NB4 (cell line): ENCODE data around the gene NGB.

Source experiments
- CTCF ChIP-seq: IDR thresholded peaks from one replicate; pipeline ENCODE4 v1.5.1; 2012; ENCODE audit warnings: low read depth, low read length
- MYC ChIP-seq: IDR thresholded peaks from 2 replicates; pipeline ENCODE4 v1.6.1; 2011; ENCODE audit warnings: low read depth, low read length

- TF ChIP-seq CTCF, result no peak
- no peak for TF ChIP-seq MYC
Observed at GRCh38 chr14:77278461-77279230, 7.6 kb upstream of the NGB start.
